HepG2 (cell line): Measurements from ENCODE around the gene DNPH1. TPM values are rescaled to one million over a fixed set of nuclear protein-coding genes. Genes with fewer than 3 reads are reported as not detected.

Experiments used
- ATAC-seq: fragments of 200-7000 bp; cut with Tn5 transposase; 3 replicates; pipeline ENCODE4 v1.9.1; 2020; ENCODE audit warnings: mild to moderate bottlenecking, moderate library complexity
- BruUV-seq: library from RNA; stranded (reverse); fragments of 400-500 nt; replicated peaks from 2 replicates; lab custom pipeline; 2021; lab: Mats Ljungman, UMichigan
- CTCF ChIA-PET: fragments of 300-600 bp; formaldehyde crosslinking; extraction: SDS; loops from one replicate; lab custom pipeline; 2021; ENCODE audit warnings: low total read pairs, inconsistent platforms, low intra/inter-chr PET ratio; lab: Yijun Ruan, JAX
- POLR2A ChIA-PET: fragments of 350-600 bp; sonication (Branson Sonifier 250); formaldehyde crosslinking; loops from one replicate; lab custom pipeline; 2020; ENCODE audit warnings: antibody characterized with exemption, inconsistent platforms; lab: Yijun Ruan, JAX
- DNase-seq: peaks from one replicate; pipeline ENCODE4 v3.0.0-alpha.2; 2015; ENCODE audit warnings: low spot score
- FAIRE-seq: peaks from 3 replicates; lab custom pipeline; 2011; peaks lifted over from hg19 to GRCh38; lab: Jason Lieb, UNC
- H2AFZ ChIP-seq: one replicate; pipeline ENCODE4 v1.6.1; 2011; ENCODE audit warnings: low read length, inconsistent platforms
- H3K27ac ChIP-seq: fragments of 300-600 bp; 3 replicates; pipeline ENCODE4 v1.8.0; 2011; ENCODE audit warnings: mixed run types, mild to moderate bottlenecking, mixed read lengths, low read length, inconsistent platforms; ENCODE audit not compliant: insufficient read depth; ENCODE audit errors: extremely low read length
- H3K27me3 ChIP-seq, 2 experiments: fragments of 200-600 bp in 1 of 2; 2 replicates in 1 of 2; 3 replicates in 1 of 2; pipeline versions ENCODE4 v1.6.0 to v1.8.0; 2011; ENCODE audit warnings: low read length in 2 of 2, mild to moderate bottlenecking in 2 of 2, moderate library complexity in 2 of 2, inconsistent platforms in 1 of 2; ENCODE audit not compliant: insufficient read depth in 2 of 2, control insufficient read depth in 1 of 2
- H3K36me3 ChIP-seq, 2 experiments: fragments of 200-600 bp in 1 of 2; replicated peaks in 1 of 2; 2 replicates in 1 of 2; 3 replicates in 1 of 2; pipeline versions ENCODE4 v1.5.1 to v1.8.0; 2011; ENCODE audit warnings: low read length in 2 of 2, inconsistent platforms in 1 of 2; ENCODE audit not compliant: insufficient read depth in 2 of 2, control insufficient read depth in 1 of 2
- H3K4me1 ChIP-seq: 2 replicates; pipeline ENCODE4 v1.5.1; 2012; ENCODE audit warnings: low read length, inconsistent platforms; ENCODE audit not compliant: insufficient read depth
- H3K4me2 ChIP-seq: 2 replicates; pipeline ENCODE4 v1.6.0; 2011; ENCODE audit warnings: low read depth, low read length, inconsistent platforms
- H3K4me3 ChIP-seq, 3 experiments: fragments of 200-600 bp in 1 of 3; sonication (generic), shearing (Covaris generic) in 1 of 3; replicated peaks in 1 of 3; 2 replicates each; pipeline ENCODE4 v1.5.1; 2011 to 2016; ENCODE audit warnings: low read length in 3 of 3, inconsistent platforms in 2 of 3, low read depth in 2 of 3, mild to moderate bottlenecking in 2 of 3, control low read depth in 1 of 3, mixed read lengths in 1 of 3; ENCODE audit not compliant: insufficient read depth in 1 of 3
- H3K79me2 ChIP-seq: one replicate; pipeline ENCODE4 v1.6.1; 2011; ENCODE audit warnings: low read length, inconsistent platforms; ENCODE audit not compliant: insufficient read depth
- H3K9ac ChIP-seq: 2 replicates; pipeline ENCODE4 v1.6.0; 2011; ENCODE audit warnings: mild to moderate bottlenecking, low read depth, low read length, inconsistent platforms; ENCODE audit not compliant: insufficient read depth
- H3K9me3 ChIP-seq: 2 replicates; pipeline ENCODE4 v1.5.1; 2012; ENCODE audit warnings: mild to moderate bottlenecking, low read length
- H4K20me1 ChIP-seq: 2 replicates; pipeline ENCODE4 v1.6.0; 2011; ENCODE audit warnings: inconsistent platforms, mild to moderate bottlenecking, low read length, moderate library complexity; ENCODE audit not compliant: insufficient read depth
- MZF1 ChIP-seq: sonication (generic); formaldehyde crosslinking; IDR thresholded peaks from 2 replicates; pipeline ENCODE4 v1.8.1; 2023; ENCODE audit warnings: mild to moderate bottlenecking, missing genetic modification reagents, borderline replicate concordance
- ZNF382 ChIP-seq: sonication (generic); formaldehyde crosslinking; IDR thresholded peaks from 2 replicates; pipeline ENCODE4 v1.5.0; 2020; ENCODE audit warnings: missing genetic modification reagents, mild to moderate bottlenecking, borderline replicate concordance
- WGBS: methylation state at CpG from one replicate; pipeline ENCODE4 v1.1.6; 2017; ENCODE audit warnings: low lambda C conversion rate; 5-methylcytosine and 5-hydroxymethylcytosine counted together
- in situ Hi-C: cut with HindIII; loops from 2 replicates; pipeline ENCODE4 v1.10.0; 2017; ENCODE audit warnings: low pct_unique_long_range_greater_than_20kb; ENCODE audit not compliant: extremely low pct_ligation_motif_present
- intact Hi-C: fragments of 100-400 bp; cut with micrococcal nuclease; formaldehyde crosslinking; loops from one replicate; pipeline ENCODE4 v1.10.0; 2022; ENCODE audit not compliant: unreplicated experiment
- polyA plus RNA-seq, 8 experiments: library from polyadenylated mRNA; depleted of rRNA in 3 of 8; stranded (reverse) in 7 of 8; unstranded in 1 of 8; fragments of >200 nt; fragmentation: Illumina TruSeq in 4 of 8; extraction: Trizol in 4 of 8; gene quantifications; 2 replicates each; pipeline versions ENCODE4 v1.2.1 to v1.2.3, GENCODE V29; 2011 to 2016; ENCODE audit warnings: low read depth in 4 of 8, missing spikeins in 1 of 8, mixed read lengths in 1 of 8; ENCODE audit not compliant: insufficient read depth in 1 of 8
- total RNA-seq, 5 experiments: library from RNA; depleted of rRNA; stranded (reverse); fragments of >200 nt; fragmentation: Illumina TruSeq; extraction: Trizol; gene quantifications; 2 replicates each; pipeline ENCODE4 v1.2.3, GENCODE V29; 2016; ENCODE audit warnings: low read depth in 1 of 5
- TF ChIP-seq, protein P1 (sequence below): sonication (generic); formaldehyde crosslinking; IDR thresholded peaks from 2 replicates; pipeline ENCODE4 v1.5.0; 2020; ENCODE audit warnings: mild to moderate bottlenecking, missing genetic modification reagents
- TF ChIP-seq, protein P2 (sequence below): sonication (generic); formaldehyde crosslinking; IDR thresholded peaks from 2 replicates; pipeline ENCODE4 v1.4.0; 2020; ENCODE audit warnings: mild to moderate bottlenecking, missing genetic modification reagents

Gene DNPH1
- total and polyA plus RNA-seq, 2 of the 13 experiments (the other 11 are each of a cell fraction or from before 2014, with no cell fraction given) = 56.5 to 75.1 TPM

- TF ChIP-seq ZNF382 (CRISPR knock-in tag) = no peak
- TF ChIP-seq, protein P1, sequence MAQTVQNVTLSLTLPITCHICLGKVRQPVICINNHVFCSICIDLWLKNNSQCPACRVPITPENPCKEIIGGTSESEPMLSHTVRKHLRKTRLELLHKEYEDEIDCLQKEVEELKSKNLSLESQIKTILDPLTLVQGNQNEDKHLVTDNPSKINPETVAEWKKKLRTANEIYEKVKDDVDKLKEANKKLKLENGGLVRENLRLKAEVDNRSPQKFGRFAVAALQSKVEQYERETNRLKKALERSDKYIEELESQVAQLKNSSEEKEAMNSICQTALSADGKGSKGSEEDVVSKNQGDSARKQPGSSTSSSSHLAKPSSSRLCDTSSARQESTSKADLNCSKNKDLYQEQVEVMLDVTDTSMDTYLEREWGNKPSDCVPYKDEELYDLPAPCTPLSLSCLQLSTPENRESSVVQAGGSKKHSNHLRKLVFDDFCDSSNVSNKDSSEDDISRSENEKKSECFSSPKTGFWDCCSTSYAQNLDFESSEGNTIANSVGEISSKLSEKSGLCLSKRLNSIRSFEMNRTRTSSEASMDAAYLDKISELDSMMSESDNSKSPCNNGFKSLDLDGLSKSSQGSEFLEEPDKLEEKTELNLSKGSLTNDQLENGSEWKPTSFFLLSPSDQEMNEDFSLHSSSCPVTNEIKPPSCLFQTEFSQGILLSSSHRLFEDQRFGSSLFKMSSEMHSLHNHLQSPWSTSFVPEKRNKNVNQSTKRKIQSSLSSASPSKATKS (CRISPR knock-in tag) = no peak
Measured at GRCh38 chr6:43187821-43188220, 41.5 kb downstream of the DNPH1 start (continued).

DNA sequence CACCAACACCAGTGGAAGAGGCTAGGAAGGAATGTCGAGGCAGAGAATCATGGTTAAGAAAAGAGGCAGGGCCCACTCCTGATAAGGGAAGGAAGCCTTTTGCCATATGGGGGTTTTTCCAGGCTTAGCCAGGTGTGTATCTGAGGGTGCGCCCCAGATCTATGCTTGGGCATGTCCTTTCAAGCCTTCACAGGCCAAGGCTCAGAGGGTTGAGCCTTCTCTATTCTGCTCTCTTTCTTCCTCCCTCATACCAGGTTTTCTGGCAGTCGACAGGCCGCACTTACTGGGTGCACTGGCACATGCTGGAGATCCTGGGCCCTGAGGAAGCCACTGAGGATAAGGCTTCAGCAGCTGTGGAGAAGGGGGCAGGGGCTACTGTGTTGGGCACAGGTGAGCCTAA is 42.6 kb downstream of the DNPH1 start:
- ChIA-PET POLR2A (no interaction called here), CTCF (no interaction called here)
- no peak overlapping the region for H3K4me2 ChIP-seq
- H3K4me1 ChIP-seq = peaks cover 19% of the 10 kb centered on the region
- no peak overlapping the region for H3K27ac ChIP-seq
- H3K27me3 ChIP-seq = no peaks in the 10 kb centered on the region; a peak in 1 of 5 replicates
- intact Hi-C loops = no loop called here
- no peaks in the 10 kb centered on the region for H3K79me2 ChIP-seq
- no peak overlapping the region for H3K9ac ChIP-seq
- no peak for ATAC-seq
- H2AFZ ChIP-seq = no peak overlapping the region
- BruUV-seq = no TSS peak
- no peak for FAIRE-seq
- no peak for DNase-seq
- 92% methylated on average over 4 of the region's 4 CpGs for WGBS
- H4K20me1 ChIP-seq = no peaks in the 10 kb centered on the region
- TF ChIP-seq MZF1 (CRISPR knock-in tag) = no peak
- TF ChIP-seq, protein P2, sequence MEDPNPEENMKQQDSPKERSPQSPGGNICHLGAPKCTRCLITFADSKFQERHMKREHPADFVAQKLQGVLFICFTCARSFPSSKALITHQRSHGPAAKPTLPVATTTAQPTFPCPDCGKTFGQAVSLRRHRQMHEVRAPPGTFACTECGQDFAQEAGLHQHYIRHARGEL (CRISPR knock-in tag) = no peak
- H3K4me3 ChIP-seq = no peak overlapping the region
- peaks cover 6 to 7% of the 10 kb centered on the region in 2 experiments; a peak in 3 of 5 replicates for H3K36me3 ChIP-seq
- in situ Hi-C loops = no loop called here
- no peaks in the 10 kb centered on the region for H3K9me3 ChIP-seq
